NCI-H2196 treated with DMSO at 0.1 percent for 48 hours (cell line): ENCODE measurements around the gene PCDHGC4.
A peak's percentile ranks its signal among the peaks of the same experiment; 100 is the strongest.

Source experiments
- DNase-seq: peaks from one replicate; lab custom pipeline; 2025; ENCODE audit not compliant: unreplicated experiment; lab: John Stamatoyannopoulos, UW

The PCDHGC4 gene

DNA sequence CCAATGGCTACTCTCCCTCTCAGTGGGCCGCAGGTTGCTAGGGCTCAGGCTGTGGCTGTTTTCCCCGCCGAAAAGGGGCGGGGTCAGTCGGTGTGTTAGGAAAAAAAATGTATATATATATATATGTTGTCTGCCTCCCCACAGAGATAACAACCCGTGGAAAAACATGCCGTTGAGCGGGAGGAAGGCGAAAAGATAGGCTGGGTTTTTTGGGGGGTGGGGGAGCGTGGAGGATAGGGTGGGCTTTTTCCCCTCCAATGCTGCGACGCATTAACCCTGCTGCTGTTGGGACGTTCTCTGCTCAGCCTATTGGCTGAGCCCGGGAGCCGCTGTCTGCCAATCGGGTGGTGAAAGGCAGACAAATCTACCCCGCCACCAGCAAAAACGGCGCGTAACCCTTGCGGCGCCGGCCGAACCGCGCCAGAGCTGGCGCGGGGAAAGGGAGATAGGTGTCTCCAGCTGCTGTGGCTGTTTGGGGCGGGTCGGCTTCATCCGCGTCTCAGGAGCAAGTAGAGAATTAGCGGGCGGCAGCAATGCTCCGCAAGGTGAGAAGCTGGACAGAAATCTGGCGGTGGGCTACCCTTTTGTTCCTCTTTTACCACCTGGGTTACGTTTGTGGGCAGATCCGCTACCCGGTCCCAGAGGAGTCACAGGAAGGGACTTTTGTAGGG lies at the start of gene PCDHGC4:
Gene PCDHGC4 (plus strand): TSS at position 390 of the 671 bp plus-strand sequence. CDS start 144 bp downstream, at position 534.
- DNase-seq: no peak

DNA sequence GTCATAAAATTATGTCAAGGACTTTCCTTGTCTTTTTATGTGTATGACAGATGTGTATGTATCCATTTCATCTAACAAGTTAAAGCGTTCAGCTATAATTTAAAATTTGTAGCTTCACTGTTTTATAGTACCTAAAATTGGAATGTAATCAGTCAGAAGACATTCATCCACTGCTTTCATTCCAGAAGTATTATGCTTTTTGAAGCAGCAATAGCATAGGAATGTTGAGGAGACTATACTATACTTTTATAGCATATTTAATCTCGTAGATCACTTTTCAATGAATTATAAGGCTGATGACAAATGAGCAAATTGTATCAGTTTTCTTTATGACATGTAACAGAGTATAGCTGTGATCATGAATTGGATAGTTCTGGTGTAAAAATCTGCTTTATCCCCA lies 47.6 kb upstream of the PCDHGC4 start:
- DNase-seq: no peak

DNA sequence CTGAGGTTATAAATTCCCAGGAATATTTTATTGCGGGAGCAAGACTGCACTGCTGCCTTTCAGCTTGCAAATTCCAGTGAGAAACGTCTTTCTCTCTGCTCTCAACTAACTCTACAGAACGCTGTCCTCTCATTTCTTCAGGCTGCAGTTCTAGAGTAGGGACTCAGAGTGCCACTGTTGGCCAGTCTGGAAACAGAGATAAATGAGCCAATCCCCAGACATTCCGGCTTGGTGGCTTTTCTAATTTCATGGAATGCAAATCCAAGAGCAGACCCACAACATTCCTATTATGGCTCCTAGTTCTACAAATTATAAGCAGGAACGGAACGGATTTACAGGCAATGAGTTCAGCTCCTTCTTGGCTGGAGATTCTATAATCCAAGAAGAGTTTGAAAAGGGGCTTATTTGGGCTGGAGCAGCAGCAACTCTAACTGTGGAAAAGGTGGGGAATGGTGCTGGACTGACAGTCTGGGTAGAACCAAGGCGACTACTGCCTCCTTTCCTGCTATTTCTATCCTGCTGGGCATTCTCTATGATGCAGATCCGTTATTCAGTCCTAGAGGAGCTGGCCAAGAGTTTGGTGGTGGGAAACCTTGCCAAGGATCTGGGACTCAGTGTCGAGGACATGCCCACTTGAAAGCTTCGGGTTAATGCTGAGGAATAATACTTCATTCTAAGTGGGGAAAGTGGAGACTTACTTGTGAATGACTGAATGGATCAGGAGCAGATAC lies 45.3 kb upstream of the PCDHGC4 start:
- no peak for DNase-seq

DNA sequence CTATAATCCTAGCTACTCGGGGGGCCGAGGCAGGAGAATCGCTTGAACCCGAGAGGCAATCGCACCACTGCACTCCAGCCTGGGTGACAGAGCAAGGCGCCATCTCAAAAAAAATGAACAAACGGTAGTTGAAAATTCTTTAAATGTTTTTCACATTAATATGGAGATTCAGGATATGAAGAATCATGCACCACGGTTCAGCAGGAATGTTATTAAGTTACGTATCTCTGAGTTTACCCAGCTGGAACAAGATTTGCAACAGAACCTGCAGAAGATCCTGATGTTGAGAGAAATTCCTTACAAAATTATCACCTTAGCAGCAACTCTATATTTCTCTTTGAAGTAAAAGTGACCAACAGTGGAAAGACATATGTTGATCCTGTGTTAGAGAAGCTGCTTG lies 44.5 kb upstream of the PCDHGC4 start:
- DNase-seq: no peak

DNA sequence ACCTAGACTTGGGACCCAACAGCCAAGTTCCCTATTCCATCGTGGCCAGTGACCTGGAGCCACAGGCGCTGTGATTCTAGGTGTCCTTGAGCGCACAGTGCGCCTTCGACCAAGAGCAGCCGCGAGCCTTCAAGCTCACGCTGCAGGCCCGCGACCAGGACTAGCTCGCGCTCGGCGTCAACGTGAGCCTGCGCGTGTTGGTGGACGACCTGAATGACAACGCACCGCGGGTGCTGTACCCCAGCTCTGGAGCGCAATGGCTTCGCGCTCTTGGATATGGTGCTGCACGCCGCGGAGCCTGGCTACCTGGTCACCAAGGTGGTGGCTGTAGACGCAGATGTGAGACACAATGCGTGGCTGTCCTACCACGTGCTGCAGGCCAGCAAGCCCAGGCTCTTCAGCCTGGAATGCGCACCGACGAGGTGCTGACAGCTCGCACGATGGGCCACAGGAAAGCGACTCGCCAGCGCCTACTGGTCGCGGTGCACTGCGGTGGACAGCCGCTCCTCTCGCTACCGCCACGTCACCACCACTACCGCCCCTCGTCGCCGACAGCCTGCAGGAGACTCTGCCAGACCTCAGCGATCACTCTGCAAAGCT lies 43.2 kb upstream of the PCDHGC4 start:
- DNase-seq: no peak

DNA sequence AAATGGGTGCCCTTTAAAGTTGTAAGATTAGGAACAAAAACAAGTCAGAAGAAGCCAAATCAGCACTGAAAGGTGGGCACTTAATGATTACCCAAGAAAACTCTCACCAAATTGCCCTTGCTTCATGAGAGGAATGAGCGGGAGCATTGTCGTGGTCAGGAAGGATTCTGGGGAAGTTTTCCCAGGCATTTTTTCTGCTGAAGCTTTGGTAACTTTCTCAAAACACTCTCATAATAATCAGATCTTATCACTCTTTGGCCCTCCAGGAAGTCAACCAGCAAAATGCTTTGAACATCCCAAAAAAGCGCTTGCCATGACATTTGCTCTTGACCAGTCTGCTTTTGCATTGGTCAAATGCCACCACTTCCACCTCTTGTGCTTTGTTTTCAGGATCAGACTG lies 19.5 kb upstream of the PCDHGC4 start:
- DNase-seq: no peak

DNA sequence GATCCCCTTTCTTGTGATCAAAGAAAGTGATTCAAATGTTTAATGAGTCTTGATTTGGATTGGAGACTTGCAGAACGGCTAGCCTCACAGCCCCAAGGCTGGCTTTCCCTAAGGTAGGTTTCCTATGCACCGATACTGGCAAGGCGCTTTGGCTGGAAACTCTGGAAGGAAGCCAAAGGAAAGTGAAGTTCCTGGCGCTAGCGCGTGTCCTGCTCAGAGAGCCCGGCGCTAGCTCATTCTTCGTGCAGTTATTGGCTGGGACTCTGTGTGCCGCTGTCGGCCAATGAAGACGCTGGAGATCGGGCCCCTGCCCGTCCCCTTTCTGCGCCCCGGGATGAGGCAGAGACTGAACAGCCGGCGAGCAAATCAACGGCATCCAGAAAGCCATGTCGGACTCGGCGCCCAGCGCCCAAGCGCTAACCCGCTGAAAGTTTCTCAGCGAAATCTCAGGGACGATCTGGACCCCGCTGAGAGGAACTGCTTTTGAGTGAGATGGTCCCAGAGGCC lies 9.2 kb upstream of the PCDHGC4 start, which contains the start of gene PCDHGC3:
Gene PCDHGC3 (plus strand): TSS at position 342 of the 507 bp plus-strand sequence. CDS start 151 bp downstream, at position 493.
- peak; percentile 87 for DNase-seq

DNA sequence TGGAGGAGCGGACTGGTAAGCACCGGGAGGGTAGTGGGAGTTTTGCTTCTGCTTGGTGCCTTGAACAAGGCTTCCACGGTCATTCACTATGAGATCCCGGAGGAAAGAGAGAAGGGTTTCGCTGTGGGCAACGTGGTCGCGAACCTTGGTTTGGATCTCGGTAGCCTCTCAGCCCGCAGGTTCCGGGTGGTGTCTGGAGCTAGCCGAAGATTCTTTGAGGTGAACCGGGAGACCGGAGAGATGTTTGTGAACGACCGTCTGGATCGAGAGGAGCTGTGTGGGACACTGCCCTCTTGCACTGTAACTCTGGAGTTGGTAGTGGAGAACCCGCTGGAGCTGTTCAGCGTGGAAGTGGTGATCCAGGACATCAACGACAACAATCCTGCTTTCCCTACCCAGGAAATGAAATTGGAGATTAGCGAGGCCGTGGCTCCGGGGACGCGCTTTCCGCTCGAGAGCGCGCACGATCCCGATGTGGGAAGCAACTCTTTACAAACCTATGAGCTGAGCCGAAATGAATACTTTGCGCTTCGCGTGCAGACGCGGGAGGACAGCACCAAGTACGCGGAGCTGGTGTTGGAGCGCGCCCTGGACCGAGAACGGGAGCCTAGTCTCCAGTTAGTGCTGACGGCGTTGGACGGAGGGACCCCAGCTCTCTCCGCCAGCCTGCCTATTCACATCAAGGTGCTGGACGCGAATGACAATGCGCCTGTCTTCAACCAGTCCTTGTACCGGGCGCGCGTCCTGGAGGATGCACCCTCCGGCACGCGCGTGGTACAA lies 8.5 kb upstream of the PCDHGC4 start:
- DNase-seq: no peak

DNA sequence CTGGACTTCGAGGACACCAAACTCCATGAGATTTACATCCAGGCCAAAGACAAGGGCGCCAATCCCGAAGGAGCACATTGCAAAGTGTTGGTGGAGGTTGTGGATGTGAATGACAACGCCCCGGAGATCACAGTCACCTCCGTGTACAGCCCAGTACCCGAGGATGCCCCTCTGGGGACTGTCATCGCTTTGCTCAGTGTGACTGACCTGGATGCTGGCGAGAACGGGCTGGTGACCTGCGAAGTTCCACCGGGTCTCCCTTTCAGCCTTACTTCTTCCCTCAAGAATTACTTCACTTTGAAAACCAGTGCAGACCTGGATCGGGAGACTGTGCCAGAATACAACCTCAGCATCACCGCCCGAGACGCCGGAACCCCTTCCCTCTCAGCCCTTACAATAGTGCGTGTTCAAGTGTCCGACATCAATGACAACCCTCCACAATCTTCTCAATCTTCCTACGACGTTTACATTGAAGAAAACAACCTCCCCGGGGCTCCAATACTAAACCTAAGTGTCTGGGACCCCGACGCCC lies 7.7 kb upstream of the PCDHGC4 start:
- DNase-seq: no peak

DNA sequence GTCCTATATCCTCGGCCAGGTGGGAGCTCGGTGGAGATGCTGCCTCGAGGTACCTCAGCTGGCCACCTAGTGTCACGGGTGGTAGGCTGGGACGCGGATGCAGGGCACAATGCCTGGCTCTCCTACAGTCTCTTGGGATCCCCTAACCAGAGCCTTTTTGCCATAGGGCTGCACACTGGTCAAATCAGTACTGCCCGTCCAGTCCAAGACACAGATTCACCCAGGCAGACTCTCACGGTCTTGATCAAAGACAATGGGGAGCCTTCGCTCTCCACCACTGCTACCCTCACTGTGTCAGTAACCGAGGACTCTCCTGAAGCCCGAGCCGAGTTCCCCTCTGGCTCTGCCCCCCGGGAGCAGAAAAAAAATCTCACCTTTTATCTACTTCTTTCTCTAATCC lies 7.0 kb upstream of the PCDHGC4 start:
- DNase-seq: no peak

DNA sequence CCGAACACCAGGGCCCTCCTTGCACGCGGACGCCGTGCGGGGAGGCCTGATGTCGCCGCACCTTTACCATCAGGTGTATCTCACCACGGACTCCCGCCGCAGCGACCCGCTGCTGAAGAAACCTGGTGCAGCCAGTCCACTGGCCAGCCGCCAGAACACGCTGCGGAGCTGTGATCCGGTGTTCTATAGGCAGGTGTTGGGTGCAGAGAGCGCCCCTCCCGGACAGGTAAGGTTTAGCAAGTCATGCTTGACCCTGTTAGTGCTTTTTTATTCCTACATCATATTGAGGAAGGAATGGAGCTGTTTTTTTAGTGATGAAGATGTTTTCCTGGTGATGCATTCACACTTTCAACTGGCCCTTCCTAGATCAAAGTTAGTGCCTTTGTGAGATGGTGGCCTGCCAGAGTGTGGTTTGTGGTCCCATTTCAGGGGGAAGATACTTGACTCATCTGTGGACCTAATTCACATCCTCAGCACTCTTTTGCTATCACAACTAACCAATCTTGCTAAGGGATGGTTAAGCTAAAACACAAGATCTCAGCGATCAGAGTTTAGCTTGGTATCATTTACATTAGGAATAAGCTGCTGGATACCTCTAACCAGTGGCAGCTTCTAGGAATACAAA lies 6.4 kb upstream of the PCDHGC4 start:
- DNase-seq: no peak

DNA sequence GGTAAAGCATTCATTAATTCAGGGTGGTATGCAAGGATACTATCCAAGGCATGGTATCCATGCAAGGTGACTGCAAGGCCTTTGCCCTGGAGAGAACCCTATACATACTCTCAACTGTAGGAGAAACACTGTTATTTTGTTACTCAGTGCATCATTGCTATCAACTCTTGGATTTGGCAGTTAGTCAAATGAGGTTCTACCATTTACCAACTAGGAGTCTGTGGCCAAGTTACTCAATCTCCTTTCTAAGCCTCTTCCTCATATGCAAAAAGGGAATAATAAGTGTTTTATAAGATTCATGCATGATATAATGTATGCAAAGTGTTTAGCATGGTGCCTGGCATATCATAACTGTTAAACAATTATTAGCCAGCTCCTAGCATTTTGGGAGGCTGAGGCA lies 5.1 kb upstream of the PCDHGC4 start:
- no peak for DNase-seq

DNA sequence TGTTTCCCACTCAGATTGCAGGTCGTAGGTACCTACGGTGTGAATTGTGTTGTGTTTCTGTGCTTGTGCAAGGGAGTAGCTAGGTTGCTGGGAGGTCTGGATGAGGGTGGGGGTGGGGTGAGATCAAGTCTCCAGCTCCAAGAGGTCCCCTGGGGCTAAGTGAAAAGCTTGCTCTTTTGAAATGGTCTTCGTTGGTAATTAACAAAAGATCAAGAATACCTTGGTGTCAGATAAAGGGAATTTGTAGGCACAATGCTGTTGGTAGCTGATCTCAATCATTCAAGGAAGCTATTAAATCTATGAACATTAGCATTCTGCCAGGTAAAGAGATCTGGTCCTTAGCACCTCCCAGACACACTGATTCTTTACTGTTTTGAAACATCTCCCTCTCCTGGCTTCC lies 928 bp upstream of the PCDHGC4 start:
- DNase-seq: no peak

DNA sequence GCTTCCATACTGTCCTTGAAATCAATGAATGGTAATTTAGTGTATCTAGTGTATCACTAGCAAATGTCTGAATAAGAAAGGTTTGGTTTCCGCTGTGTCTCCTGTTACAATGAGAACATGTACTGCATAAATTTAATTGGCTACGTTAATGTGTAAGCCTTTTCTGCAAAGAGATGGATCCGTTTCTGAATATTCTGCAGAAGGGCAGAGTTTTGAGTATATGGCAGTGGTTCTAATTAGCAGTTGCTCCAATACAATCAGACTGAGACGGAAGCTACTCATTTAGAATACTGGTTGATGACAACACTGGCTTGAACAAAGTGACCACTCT lies 555 bp upstream of the PCDHGC4 start:
- no peak for DNase-seq

DNA sequence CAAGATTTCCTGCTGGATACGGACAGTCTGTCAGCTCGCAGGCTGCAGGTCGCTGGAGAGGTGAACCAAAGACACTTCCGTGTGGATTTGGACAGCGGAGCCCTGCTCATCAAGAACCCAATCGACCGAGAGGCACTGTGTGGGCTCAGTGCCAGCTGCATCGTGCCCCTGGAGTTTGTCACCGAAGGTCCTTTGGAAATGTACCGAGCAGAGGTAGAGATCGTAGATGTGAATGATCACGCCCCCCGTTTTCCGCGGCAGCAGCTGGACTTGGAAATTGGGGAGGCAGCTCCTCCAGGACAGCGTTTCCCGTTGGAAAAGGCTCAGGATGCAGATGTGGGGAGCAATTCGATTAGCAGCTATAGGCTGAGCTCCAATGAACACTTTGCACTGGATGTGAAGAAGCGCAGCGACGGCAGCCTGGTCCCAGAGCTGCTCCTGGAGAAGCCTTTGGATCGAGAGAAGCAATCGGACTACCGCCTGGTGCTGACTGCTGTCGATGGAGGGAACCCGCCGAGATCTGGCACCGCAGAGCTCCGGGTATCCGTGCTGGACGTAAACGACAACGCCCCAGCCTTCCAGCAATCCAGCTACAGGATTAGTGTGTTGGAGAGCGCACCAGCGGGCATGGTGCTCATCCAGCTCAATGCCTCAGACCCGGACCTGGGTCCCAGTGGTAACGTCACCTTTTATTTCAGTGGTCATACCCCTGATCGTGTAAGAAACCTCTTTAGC lies 658 bp downstream of the PCDHGC4 start:
- DNase-seq: no peak

DNA sequence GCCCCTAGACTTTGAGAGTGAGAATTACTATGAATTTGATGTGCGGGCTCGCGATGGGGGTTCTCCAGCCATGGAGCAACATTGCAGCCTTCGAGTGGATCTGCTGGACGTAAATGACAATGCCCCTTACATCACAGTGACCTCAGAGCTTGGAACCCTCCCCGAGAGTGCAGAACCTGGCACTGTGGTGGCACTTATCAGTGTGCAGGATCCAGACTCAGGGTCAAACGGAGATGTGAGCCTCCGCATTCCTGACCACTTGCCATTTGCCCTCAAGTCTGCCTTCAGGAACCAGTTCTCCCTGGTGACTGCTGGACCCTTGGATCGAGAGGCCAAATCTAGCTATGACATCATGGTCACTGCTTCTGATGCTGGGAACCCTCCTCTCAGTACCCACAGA lies 1.3 kb downstream of the PCDHGC4 start:
- no peak for DNase-seq

DNA sequence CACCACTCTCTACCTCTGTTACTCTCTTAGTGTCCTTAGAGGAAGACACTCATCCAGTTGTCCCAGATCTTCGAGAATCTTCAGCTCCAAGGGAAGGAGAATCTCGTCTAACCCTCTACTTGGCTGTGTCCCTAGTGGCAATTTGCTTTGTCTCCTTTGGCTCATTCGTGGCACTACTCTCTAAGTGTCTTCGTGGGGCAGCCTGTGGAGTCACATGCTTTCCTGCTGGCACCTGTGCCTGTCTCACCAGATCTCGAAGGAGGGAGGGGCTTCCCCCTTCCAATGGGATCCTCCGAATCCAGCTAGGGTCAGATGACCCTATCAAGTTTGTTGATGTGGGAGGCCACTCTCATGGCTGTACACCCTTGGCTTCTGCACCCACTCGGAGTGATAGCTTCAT lies 2.3 kb downstream of the PCDHGC4 start:
- no peak for DNase-seq

DNA sequence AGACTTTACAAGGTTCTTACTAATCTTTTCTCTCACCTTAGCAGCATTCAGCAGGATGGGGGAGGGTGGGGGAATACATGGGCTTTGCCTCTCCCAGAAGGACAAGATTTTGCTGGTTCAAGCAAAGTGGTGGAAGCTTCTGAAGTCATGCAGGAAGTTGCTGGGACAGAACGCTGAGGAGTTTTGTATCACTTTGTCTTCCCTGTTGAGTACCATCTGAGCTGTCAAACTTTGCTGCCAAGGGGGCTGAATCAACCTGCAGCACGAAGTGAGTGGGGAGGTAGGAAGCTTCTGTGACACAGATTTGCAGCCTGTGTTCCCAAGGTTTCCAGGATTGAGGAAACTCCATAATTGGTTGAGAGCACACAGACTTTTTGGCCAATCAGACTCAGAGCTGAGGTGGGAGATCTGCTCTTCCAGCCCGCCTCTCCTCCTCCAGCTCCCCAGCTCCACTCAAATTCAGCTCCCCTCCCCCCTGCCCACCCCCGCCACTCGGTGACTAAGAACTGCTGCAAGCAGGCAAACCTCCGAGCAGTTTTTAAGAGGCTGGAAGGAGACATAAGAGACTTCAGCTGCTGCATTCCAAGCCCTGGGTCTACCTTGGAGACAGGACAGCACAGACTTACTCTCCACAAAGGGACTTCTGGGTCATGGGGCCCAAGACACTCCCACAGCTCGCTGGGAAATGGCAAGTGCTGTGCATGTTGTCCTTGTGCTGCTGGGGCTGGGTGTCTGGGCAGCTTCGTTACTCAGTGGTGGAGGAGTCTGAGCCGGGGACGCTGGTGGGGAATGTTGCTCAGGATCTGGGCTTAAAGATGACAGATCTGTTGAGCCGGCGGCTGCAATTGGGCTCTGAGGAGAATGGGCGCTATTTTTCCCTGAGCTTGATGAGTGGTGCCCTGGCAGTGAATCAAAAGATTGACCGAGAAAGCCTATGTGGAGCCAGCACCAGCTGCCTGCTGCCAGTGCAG lies 4.0 kb downstream of the PCDHGC4 start, which contains the start of gene PCDHGC5:
Gene PCDHGC5 (plus strand): TSS at position 491 of the 971 bp plus-strand sequence. CDS start 160 bp downstream, at position 651.
- no peak for DNase-seq

DNA sequence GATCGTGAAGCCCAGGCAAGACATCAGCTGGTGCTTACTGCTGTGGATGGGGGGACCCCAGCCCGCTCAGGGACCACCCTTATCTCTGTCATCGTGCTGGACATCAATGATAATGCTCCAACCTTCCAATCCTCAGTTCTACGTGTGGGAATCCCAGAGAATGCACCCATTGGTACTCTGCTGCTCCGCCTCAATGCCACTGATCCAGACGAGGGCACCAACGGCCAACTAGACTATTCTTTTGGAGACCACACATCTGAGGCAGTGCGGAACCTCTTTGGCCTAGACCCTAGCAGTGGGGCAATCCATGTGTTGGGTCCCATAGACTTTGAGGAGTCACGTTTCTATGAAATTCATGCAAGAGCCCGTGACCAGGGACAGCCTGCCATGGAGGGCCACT lies 5.0 kb downstream of the PCDHGC4 start:
- DNase-seq: no peak
